ELR (cell line): Measurements from ENCODE around the gene ZC3H10.

Source experiments
- DNase-seq: peaks from one replicate; pipeline ENCODE4 v3.0.0-alpha.2; 2015; ENCODE audit warnings: low read depth

ZC3H10 gene

DNA sequence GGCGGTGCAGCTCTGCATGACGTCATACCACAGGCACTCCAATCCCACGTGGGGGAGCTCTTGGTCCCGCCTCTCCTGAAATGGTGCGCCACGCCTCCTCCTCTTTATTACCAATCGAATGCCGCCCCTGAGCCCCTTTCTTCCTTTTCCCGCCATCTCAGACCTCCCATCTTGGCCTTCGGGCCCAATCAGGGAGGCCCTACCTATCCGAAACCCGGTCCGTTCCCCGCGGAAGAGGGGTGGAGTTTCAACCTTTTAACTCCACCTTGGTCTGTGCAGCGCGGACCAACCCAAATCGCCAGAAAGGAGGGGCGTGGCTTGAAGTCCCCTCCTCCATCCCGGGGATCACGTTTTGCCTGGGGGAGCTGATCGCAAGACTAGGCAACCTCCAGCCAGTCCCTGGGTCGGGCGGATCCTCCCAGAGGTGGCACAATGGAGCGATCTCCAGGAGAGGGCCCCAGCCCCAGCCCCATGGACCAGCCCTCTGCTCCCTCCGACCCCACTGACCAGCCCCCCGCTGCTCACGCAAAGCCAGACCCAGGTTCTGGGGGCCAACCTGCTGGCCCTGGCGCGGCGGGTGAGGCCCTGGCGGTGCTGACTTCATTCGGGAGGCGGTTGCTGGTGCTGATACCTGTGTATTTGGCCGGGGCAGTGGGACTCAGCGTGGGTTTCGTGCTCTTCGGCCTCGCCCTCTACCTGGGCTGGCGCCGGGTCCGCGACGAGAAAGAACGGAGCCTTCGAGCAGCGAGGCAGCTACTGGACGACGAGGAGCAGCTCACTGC, 10.0 kb downstream of the ZC3H10 start, which contains the start of gene ESYT1:
Gene ESYT1, plus strand, starts transcription at position 380 of the 782 bp plus-strand sequence. Its CDS starts 53 bp downstream, at position 433.
- DNase-seq = peak; percentile 100

DNA sequence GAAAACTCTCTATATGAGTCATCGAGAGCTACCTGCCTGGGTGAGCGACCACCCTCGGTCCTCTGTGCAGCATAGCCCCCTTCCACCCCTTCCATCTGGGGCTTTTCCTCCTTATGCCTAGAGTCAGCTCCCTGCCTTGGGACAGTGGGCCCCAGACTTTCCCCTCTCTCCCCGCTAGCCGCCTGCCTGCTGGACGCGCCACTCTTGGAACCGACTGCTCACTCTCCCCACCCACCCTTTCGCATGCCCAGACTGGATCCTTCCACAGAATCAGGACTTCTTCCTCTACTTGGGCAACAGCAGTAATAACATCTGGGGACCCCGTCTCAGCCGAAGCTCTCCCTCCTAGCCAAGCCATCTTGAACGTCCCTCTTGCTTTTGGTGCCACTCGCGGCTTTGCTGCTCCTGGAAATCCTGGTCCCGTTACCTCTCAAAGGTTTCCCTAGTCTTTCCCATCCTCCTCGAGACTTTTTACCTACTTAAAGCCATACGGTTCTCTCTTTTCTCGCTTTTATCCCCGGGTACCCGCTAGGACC, 10.7 kb downstream of the ZC3H10 start:
- DNase-seq = peak; percentile 54

DNA sequence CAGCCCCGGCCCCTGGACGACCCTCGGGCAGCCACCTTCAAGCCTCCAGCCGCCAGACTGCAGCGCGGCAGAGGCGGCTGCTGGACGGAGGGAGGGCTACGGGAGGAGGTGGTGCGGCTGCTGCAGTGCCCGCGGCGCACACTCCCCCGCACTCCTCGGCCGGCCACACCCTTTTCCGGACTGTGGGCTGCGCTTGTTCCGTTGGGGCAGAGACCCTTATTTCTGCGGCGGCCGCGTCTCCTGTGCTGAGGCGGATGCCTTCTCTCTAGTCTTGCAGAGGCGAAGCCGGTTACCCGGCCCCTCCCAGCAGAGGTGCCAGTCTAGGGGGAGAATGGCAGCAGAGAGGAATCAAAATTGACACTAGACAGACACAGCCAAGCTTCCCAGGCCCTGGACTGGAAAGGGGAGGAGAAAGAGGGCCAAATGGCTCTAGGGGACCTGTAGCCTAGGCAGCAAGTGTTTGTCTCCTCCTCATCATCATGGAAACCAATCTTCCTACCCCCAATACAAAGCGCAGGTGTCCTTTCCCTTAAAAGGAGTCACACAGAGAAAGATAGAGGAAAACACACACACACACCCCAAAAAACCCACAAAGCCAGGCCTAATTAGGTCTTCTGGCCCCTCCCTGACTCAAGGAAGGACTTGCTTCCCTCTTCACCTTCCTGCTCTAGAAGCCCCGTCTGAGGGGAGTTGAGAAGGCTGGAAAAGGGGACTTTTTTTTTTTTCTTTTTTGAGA, 11.3 kb downstream of the ZC3H10 start:
- peak; percentile 79 for DNase-seq

DNA sequence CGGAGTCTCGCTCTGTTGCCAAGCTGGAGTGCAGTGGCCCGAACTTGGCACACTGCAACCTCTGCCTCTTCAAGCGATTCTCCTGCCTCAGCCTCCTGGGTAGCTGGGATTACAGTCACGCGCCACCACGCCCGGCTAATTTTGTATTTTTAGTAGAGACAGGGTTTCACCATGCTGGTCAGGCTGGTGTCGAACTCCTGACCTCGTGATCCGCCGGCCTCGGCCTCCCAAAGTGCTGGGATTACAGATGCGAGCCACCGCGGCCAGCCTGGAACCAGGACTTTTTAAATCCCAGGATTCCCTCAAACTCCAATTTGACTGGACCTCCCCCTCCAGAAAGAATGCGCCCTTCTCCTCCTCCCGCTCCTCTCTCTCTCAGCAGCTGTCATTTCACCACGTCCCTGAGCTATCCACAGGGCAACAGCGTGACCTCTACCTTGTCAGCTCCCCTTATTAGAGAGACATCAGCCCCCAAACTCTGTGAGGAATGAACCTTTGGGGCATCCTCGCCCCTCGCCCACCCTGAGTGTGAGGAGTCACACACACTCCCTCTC, 12.0 kb downstream of the ZC3H10 start:
- DNase-seq = no peak

DNA sequence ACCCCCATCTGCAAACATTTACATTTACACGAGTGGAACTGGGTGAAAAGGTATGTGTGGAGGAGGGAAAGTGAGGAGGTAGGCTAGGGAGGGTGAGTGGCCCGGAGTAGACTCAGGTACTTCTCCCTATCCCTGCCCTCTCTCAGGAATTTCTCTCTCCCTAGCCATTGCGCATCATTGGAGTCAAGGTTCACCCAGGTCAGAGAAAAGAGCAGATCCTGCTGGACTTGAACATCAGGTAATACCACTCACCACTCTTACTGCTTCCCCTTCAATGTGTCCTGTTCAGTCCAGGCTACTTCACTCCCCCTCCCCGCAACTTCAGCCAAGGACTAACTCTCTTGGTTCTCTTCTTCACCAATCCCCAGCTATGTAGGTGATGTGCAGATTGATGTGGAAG, 12.8 kb downstream of the ZC3H10 start:
- no peak for DNase-seq

DNA sequence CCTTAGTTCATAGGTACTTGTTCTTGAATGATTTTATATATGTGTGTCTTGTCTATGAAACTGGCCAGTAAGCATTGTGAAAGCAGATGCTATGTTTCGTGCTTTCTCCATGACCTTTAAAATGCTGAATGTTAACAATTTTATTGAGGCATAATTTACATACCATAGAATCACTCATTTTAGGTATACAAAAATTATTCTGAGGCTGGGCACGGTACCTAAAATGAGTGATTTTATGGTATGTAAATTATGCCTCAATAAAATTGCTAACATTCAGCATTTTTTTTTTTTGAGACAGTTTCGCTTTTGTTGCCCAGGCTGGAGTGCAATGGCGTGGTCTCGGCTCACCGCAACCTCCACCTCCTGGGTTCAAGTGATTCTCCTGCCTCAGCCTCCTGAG, 16.8 kb downstream of the ZC3H10 start:
- DNase-seq = no peak

DNA sequence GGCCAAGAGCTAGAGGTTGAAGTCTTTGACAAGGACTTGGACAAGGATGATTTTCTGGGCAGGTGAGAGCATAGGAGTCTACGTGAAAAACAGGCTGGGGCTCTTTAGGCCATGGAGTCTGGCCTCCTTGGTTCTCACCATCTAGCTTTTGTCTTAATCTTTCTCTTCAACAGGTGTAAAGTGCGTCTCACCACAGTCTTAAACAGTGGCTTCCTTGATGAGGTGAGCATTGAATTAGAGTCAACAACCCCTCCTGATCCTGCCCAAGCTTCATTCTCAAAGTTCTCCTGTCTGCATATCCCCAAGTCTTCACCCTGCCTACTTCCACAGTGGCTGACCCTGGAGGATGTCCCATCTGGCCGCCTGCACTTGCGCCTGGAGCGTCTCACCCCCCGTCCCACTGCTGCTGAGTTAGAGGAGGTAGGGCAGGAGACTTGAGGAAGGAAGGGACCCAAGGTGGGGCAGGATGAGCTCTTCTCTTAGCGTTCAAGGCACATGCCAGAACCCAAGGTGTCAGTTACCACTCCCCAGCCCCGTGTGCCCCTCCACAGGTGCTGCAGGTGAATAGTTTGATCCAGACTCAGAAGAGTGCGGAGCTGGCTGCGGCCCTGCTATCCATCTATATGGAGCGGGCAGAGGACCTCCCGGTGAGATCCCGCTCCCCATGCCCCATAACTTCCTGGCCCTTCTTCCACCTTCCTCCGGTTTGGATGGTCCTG, 19.9 kb downstream of the ZC3H10 start:
- no peak for DNase-seq

DNA sequence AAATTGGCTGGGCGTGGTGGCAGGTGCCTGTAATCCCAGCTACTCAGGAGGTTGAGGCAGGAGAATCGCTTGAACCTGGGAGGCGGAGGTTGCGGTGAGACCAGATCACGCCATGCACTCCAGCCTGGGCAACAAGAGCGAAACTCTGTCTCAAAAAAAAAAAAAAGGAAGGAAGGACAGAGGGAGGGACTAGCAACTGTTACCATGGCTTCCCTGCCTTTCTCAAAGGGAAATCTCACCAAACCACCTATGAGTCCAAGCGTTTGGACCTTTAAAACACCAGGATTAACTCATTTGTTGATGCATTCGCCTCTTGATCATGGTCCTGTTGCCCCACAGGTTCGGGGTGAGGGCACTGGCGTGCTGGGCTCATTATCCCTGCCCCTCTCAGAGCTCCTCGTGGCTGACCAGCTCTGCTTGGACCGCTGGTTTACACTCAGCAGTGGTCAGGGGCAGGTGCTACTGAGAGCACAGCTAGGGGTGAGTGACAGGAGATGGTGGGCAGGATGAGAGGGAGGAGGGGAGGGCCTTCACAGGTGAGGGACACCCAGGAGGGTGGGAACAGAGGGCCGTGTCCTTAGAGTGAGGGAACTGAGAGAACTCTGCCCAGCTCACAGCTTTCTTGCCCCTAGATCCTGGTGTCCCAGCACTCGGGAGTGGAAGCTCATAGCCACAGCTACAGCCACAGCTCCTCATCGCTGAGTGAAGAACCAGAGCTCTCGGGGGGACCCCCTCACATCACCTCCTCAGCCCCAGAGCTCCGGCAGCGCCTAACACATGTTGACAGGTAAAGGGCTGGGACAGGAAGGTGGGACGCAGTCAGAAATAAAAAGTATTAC, 24.1 kb downstream of the ZC3H10 start:
- no peak for DNase-seq

DNA sequence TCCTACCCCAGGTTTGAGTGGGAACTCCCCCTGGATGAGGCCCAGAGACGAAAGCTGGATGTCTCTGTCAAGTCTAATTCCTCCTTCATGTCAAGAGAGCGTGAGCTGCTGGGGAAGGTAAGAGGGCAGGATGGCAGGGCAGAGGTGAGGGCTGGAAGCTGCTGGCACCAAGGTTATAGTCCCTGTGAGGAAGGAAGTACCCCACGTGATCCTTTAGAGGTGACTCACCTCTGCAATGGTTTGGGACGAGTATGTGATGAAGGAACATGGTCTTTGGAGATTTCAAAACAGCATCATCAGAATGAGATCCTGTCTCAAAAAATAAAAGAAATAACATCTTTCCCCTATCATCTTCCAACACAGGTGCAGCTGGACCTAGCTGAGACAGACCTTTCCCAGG, 25.2 kb downstream of the ZC3H10 start:
- DNase-seq = peak; percentile 38

DNA sequence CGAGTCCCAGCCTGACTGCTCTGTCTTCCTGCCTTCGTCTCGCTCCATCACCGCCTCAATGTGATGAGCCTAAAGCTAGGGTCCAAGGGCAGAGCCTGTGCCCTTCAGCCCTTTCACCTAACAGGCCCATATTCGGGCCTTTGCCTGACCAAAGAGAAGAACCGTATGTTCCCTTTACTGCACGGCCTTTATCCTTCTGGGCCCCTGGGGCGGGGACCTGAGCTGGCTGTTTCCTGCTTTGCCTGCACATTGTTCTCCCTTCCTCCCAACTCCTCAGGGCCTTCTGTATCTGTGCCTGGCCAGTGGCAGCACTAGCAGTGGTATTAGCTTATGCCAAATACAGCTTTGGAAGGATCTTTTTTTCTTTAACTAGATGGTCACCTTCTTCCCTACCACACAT, 25.8 kb downstream of the ZC3H10 start:
- DNase-seq = no peak

DNA sequence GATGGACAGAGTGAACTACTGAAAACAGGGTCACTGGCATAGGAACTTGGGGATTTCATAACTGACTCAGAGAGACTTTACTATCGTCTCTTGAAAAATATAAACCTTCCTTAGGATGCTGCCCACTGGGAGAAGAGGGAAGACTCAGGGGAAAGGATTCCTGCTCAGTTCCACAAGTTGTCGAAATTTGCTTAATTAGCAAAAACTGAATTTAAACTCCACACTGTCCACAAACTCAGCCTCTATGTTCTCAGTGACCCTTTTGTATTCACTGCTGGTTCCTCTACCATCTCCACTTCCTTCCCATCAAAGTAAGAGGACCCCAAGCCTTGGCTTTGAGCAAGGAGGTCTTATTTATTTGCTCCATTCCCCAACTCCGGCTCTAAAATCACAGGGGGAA, 27.2 kb downstream of the ZC3H10 start:
- DNase-seq = no peak

DNA sequence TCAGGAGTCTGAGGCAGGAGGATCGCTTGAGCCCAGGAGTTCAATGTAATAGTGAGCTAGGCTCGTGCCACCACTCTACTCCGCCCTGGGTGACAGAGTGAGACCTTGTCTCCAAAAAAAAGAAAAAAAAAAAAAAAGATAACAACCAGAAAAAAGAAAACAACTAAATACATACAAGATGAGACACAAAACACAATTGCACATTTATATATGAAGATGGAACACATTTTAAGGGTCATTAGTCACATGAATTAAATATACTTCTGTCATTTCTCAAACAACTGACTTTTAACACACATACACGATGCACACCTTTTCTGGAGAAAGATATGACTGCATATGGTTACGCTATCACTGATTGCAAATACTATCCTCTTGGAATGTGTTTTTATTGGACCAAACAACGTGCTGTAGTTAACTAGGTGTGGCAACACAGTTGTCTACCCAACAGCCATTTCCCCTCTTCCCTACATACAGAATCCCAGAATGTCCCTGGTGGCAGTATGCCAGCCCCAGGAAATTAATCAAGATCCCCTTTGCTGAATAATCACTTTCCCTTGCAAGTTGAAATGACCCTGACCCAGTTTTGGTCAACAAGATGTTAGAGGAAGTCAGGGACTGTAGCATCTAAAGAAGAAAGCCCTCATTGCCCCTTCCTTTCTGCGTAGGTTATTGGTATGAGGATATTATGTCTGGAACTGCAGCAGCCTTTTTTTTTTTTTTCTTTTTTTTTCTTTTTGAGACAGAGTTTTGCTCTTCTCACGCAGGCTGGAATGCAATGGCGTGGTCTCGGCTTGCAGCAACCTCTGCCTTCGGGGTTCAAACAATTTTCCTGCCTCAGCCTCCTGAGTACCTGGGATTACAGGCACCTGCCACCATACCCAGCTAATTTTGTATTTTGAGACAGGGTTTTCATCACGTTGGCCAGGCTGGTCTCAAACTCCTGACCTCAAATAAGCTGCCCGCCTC, 28.7 kb downstream of the ZC3H10 start:
- DNase-seq = no peak

DNA sequence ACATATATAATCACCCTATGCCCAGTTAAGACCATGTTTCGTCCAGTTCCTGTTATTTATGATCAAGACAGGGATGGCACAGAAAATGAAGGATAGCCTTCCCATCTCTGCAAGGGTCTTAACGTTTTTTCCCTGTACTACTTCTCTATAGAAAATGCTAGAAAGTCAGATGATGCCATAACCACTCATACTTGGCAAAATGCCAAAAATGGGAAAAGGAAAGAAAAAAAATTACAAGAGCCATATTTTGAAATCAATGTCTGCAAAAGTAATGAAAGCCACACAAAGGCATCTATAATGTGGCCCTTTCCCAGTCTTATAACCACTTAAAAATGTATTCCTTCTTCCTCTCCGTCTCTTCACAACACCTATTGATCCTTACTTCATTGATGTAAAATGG, 32.5 kb downstream of the ZC3H10 start:
- DNase-seq = peak; percentile 60

DNA sequence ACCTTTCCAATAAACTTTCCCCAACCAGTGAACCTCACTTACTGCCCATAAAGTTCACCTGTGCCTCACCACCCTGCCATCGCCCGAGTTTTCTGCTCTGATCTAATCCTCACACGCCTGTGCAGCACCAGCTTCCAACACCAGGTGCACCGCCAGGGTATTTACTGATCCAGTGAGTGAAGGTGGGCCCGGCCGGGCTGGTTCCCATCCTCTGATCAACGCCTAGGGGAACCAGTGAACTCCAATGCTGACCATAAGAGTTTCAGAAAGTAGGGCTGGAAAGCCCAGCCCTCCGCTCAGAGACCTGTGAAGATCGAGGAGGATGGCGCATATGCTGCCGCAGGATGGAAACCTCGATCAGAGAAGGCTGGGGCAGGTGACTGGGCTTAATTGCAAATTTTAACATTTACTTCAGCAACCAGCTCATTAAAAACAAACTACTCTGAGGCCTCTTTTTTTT, 33.6 kb downstream of the ZC3H10 start:
- peak; percentile 70 for DNase-seq

DNA sequence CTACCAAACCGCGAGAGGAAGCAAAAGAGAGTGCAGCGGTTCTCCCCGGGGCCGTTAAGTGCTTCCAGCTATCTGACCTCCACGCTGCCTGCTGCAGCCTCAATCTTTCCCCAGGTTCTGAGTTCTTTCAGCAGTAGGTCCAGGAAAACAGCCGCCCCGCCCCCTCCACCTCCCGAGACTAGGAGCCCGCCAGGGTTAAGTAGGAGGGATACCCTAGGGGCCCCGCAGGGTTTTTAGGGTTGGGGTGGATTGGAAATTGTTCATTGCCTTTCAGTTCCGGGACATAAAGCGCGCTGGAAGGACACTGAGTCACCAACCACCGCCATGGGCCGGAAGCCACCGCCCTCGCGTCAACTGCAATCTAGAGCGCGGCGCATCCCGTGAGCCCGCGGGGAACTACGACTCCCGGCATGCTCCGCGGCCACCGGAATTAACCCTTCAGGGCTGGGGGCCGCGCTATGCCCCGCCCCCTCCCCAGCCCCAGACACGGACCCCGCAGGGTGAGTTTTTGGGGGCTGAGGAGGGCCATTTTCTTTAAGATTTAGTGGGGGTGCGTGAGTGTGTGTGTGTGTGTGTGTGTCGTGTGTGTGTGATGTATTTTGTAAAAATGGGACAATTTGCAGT, 34.2 kb downstream of the ZC3H10 start, which contains the start of gene MYL6B:
Gene MYL6B, plus strand, starts transcription at position 456 of the 624 bp plus-strand sequence. CDS start 1,332 bp downstream, outside the sequence.
- peak; percentile 97 for DNase-seq

DNA sequence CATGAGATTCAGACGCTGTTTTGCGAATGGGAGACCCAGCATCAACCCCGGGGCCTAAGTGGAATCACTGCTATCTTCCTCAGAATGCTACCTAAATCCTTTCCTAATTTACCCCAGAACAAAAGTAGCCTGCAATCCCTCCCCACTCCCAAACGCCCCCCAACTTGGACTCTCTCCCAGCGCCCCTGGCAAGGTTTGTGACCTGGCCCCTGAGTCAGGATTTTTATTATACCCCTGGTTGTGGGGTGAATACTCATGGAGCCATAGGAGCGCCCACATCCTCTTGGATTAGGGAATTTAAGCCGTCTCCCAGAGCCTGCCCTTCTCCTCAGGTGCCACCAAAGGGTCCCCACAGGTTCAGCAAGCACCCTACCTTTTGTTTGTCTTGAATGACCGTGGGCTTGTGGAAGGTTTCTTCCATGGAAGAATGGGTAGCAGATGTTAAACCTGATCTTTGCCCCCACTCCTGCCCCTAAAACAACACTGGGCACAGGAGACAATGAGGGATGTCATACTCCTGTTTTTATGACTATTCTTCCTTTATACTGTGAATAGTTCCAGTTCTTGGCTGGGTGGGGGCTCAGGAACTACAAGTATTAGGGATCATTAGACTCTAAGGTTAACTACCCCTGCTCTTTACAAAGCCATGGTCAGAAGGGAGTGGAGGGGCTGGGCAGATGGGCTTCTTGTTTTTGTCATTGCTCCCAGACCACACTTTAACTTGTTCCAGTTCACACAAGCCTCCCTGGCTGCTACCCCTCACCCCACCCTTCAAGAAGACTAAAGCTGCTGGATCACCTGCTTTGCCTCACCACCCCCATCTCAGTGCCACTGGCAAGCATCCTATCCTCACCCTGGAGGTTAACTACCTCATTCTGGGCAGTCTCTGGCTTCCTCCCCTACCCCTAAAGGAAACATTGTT, 35.0 kb downstream of the ZC3H10 start:
- DNase-seq = peak; percentile 58

DNA sequence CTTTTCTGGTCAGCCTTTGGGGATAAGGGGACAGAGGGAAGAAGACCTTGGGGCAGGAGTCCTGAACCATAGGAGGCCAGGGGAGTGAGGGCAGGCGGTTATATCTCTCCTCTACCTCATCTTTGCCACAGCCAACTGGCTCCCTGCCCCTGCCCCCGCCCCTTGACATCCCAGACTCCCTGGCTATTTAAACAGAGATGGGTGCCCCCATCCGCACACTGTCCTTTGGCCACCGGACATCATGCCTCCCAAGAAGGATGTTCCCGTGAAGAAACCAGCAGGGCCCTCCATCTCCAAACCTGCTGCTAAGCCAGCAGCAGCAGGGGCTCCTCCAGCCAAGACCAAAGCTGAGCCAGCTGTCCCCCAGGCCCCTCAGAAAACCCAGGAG, 35.6 kb downstream of the ZC3H10 start:
- DNase-seq = no peak

DNA sequence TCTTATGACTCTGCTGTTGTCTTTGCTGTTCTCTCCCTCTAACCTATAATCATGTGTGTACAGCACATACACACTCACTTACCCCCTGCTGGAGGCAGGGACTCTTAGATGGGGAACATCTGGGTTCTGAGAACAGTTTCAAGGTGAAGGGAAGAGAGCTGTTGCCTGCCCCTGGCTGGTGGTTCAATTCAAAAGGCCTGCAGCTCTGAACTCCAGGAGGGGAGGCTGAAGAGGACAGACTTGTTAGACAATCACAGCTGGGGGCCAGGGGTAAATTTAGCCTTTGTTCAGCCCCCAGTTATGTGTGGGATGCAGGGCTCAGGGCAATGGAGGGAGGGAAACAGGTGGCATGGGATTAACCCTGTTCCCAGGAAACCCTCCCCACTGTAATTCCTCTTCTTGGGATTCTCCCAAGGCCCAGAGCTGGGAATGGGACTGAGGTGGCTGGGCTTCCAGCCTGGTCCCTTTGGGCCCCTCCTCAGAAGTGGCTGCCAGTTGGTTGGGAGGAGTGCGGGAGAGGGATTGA, 36.2 kb downstream of the ZC3H10 start:
- DNase-seq = no peak
